Endothelial cell of hepatic sinusoid (primary cell): ENCODE results near the gene HOXA11.

Experiments
- in situ Hi-C: cut with HindIII; loops from 2 replicates; pipeline ENCODE4 v1.10.0; 2017; ENCODE audit warnings: low sequenced_read_pairs

Gene HOXA11

DNA sequence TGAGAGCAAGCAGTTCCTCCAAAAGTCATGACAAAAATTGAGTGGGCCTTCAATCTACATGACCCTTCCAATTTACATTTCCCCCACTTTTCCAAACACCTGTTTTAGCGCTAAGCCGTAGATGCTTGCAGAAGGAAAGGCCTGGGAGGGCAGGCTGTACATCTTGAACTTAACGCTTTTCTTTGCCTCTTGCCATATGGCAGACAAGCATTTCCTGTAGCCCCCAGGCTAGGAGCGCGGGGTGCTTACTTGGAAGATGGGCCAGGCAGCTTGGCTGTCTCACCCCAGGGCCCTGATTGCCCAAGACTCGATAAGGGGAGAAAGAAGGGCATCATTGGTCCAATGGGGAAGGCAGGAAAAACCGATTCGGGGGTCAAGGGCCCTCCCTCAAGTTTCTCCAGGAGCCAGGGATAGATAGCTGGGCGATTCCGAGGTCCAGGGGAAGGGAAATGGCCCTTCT lies 12.7 kb downstream of the HOXA11 start:
- in situ Hi-C loops, result loop anchor here (25.0 kb wide), 1 partner anchor 1285 kb away; no protein-coding TSS in a partner anchor

DNA sequence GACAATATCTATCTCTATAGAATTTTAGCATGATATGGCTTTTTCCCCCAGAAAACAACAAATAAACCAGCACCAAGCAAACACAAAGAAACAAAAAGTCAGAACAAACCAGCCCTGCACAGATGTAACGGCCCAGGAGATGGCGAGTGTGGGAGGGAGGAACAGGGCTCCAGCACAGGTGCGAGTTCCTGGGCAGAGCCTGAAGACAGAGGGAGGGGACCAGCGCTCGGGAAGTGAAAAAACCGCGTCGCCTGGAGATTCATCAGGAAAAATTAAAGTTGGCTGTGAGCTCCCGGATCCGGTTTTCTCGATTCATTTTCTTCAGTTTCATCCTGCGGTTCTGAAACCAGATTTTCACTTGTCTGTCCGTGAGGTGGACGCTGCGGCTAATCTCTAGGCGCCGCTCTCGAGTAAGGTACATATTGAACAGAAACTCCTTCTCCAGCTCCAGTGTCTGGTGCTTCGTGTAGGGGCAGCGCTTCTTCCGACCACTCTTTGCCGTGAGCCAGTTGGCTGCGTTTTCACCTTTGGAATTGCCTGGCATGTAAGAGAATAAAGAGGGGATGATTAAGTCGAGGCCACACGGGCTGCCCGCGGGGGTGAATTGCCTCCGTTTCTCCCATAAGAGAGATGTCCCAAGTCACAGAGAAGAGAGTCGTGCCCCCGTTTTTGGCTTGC lies 13.3 kb downstream of the HOXA11 start:
- in situ Hi-C loops, result loop anchor here (25.0 kb wide), 1 partner anchor 1284 kb away; no protein-coding TSS in a partner anchor

DNA sequence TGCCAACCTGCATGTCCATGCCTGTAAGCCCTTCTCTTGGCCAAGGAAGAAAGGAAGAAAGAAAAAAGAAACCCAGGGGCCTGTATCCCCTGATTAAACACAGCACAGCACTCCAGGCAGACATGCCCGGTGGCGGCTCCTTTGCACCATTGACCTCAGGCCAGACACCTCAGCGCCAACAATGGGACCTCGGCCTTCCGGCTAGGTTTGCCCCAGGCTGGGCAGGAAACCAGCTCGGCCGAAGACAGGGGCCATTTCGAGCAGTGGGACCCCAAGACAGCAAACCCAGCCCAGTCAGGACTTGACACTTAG lies 13.8 kb downstream of the HOXA11 start:
- in situ Hi-C loops, result loop anchor here (25.0 kb wide), 1 partner anchor 1284 kb away; no protein-coding TSS in a partner anchor

DNA sequence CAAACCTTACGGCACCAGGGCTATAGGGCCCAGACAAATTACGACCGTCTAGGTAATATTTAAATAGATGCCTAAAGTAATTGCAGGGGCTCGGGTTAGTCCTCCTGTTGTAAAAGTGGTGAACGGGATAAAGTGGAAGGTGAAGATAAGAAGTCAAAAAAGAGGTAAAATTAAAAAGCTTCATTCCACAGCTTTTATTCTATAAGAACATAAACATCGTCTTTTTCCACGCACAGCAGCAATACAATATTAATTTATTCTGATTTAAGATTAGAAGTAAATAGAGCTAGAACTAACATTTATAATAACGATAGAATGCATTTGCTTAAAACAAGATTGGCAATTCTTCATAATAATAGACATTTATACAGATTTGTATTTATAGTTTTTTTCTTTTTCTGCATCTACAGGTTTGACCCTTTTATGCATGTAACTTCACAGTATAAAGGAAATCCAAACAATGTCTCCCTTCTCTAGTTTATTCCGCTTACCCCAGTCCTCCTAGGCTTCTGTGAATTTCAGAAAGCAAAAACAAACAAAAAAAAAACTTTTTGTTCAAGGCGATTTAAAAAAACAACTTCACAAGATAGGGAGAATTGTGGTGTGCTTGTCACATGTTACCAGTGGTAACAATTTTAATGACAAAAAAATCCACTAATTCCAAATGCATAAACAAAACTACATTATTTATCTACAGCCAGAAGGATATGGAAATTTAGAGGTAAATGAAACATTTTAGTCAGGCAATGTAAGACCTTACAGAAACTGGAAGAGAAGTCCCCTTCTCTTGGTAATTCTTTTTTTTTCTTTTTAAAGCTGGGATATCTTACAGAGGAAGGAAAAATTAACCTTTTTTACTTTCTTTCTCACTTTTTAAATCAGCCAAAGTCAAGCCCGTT lies 14.4 kb downstream of the HOXA11 start:
- in situ Hi-C loops, result loop anchor here (25.0 kb wide), 1 partner anchor 1283 kb away; no protein-coding TSS in a partner anchor

GRCh38 chr7:27169658-27170425 lies 15.2 kb downstream of the HOXA11 start:
- in situ Hi-C loops, result loop anchor here (10.0 to 25.0 kb wide), 2 partner anchors 1095 to 1283 kb away; no protein-coding TSS in a partner anchor

DNA sequence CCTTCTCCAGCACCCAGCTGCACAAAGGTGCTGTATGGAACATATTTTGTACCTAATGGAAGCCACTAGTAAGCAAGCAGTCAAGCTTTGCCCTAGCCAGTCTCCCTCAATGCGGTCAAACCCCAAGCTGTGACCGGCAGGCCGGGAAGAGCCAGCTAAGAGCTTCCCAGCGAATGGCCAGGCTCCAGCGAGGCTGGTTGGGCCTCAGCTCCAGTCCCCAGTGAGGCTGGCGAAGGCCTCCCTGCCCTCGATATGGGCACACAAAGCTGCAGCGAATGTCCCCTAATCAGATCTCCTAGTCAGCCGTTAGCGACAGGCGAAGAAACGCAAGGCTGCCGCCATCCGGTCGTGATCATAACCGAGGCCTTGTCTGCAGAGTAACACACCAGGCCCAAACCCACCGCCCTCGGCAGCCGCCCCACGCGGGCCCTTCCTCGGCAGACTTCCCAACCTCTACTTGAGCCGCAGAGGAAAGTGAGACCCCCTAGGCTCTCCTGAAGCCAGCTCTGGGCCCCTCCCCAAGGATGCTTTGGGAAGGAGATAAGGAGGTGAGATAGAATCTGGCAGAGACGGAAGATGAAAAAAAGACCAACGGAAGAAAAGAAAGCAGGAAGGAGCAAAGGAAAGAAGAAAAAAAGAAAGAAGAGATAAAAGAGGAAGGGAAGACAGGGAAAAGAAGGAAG lies 16.6 kb downstream of the HOXA11 start:
- in situ Hi-C loops, result loop anchor here (10.0 to 25.0 kb wide), 2 partner anchors 1094 to 1281 kb away; no protein-coding TSS in a partner anchor

DNA sequence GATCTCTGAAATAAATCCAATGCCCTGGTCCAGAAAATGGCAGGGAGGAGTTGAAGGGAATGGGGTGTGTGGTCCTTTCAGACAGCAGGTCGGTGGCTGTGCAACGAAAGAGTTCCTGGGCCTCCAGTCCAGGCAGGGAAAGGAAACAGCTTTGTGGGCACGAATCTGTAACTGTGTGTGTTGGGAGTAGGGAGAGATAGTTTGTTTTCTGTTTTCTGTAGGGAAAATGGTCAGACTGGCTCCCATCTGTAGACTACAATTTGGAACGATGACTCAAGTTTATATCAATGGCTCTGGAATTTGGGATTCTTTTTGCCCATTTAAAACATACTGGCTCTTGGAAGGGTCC lies 17.1 kb downstream of the HOXA11 start:
- in situ Hi-C loops, result loop anchor here (10.0 to 25.0 kb wide), 2 partner anchors 1093 to 1281 kb away; no protein-coding TSS in a partner anchor

DNA sequence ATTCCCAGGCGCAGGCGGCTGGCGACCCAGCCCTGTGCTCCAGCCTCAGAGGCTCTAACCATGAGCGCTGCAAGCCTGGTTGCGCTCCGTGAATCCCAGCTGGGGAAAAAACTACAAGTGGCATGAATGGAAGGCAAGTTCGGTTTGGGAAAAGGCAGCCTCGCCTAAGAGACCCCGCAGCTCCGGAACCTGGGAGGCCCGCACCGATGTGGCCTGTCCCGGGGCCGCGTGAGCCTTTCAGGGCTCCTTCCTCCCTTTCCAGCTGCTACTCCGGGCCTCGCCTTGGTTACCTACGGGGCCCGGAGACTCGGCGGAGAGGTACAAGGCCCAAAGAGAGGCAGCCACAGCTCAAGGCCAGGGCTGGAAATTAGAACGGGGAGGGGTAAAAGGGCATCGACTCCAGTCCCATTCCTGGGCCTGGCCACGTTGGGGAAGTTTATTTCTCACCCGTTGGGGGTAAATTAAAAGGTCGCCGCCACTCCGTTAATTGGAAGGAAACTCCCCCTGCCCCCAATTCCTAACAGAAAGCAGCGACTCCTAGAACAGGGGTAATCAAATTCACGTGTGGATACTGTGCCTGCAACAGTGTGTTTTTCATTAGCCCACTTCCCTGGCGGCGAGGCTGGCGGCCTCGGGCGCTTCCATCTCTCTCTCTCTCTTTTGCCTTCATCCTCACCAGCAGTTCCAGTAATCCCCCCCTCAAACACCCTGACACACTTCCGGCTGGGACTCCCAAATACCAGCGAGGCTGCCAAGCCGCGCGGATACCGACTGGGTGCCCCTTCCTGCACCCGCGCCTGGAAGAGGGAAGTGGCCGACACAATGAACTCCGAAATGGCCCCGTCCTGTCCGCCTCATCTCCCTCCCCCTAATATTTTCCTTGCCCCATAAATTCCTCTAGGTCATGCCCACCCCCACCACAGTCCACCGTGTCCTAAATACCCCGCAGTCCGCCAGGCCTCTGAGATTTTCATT lies 18.2 kb downstream of the HOXA11 start:
- in situ Hi-C loops, result loop anchor here (10.0 to 25.0 kb wide), 2 partner anchors 1092 to 1280 kb away; no protein-coding TSS in a partner anchor

- in situ Hi-C loops, result loop anchor here (10.0 to 25.0 kb wide), 2 partner anchors 1091 to 1279 kb away; no protein-coding TSS in a partner anchor
Measured at GRCh38 chr7:27165996-27166530, 19.0 kb downstream of the HOXA11 start.

GRCh38 chr7:27165089-27165995 lies 19.7 kb downstream of the HOXA11 start, which contains the start of gene HOXA9:
Gene HOXA9, minus strand, starts transcription at chr7:27165537. Its CDS starts 80 bp downstream, at chr7:27165457.
- in situ Hi-C loops, result loop anchor here (10.0 to 25.0 kb wide), 2 partner anchors 1091 to 1278 kb away; no protein-coding TSS in a partner anchor

- in situ Hi-C loops, result loop anchor here (5.0 to 25.0 kb wide), 4 partner anchors 37 to 1277 kb away; no protein-coding TSS in a partner anchor
Measured at GRCh38 chr7:27164367-27165088, 20.5 kb downstream of the HOXA11 start.

GRCh38 chr7:27164045-27164366 lies 21.0 kb downstream of the HOXA11 start:
- in situ Hi-C loops, result loop anchor here (5.0 to 25.0 kb wide), 4 partner anchors 37 to 1277 kb away; no protein-coding TSS in a partner anchor

DNA sequence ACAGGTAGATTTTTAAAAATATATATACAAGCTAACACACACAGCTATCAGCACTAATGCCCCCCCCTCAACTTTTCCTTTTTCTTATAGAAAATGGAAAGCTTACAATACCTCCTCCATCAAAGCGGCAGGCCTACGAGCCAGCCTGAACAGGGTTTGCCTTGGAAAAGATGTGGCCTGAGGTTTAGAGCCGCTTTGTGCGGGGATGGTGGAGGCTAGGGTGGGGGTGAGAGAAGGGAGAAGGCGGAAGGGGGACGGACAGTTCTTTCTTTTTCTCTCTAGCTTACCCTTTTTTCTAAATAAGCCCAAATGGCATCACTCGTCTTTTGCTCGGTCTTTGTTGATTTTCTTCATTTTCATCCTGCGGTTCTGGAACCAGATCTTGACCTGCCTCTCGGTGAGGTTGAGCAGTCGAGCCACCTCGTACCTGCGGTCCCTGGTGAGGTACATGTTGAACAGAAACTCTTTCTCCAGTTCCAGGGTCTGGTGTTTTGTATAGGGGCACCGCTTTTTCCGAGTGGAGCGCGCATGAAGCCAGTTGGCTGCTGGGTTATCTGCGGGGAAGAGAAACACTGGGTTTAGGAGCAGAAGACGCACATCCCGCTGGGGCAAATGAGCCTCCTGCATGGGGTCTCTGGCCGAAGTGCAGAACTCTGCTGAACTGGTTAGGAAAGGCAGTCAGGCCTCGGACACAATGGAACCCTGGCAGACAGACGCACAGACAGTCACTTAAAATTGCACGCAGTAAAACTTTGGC lies 21.6 kb downstream of the HOXA11 start:
- in situ Hi-C loops, result loop anchor here (5.0 to 25.0 kb wide), 4 partner anchors 36 to 1276 kb away; no protein-coding TSS in a partner anchor

- in situ Hi-C loops, result loop anchor here (5.0 to 25.0 kb wide), 4 partner anchors 35 to 1275 kb away; no protein-coding TSS in a partner anchor
Measured at GRCh38 chr7:27162561-27163287, 22.3 kb downstream of the HOXA11 start.
